K562 (cell line): ENCODE data around the gene SFXN5. TPM values are rescaled to one million over a fixed set of nuclear protein-coding genes. Genes with fewer than 3 reads are reported as not detected.

ENCODE experiments used
- ATAC-seq: fragments of 200-7000 bp; cut with Tn5 transposase; 3 replicates; pipeline ENCODE4 v1.9.1; 2020; ENCODE audit warnings: moderate library complexity
- BruUV-seq: library from RNA; stranded (reverse); fragments of 400-500 nt; replicated peaks from 2 replicates; lab custom pipeline; 2021; lab: Mats Ljungman, UMichigan
- CTCF ChIA-PET: fragments of 300-600 bp; formaldehyde crosslinking; extraction: SDS; loops from one replicate; lab custom pipeline; 2021; ENCODE audit warnings: low intra/inter-chr PET ratio; lab: Yijun Ruan, JAX
- POLR2A ChIA-PET: fragments of 300-600, 350-650 bp; sonication (Branson Sonifier 250); formaldehyde crosslinking; extraction: SDS; loops from one replicate; lab custom pipeline; 2021; ENCODE audit warnings: antibody characterized with exemption, inconsistent platforms; lab: Yijun Ruan, JAX
- DNase-seq, 4 experiments: peaks; one replicate each; pipeline versions ENCODE4 v3.0.0 to v3.0.0-alpha.2; 2011 to 2018; ENCODE audit warnings: low spot score in 3 of 4, mixed read lengths in 3 of 4; ENCODE audit errors: extremely low read depth in 1 of 4
- FAIRE-seq: peaks from 2 replicates; lab custom pipeline; 2011; peaks lifted over from hg19 to GRCh38; lab: Jason Lieb, UNC
- H2AFZ ChIP-seq: 2 replicates; pipeline ENCODE4 v1.6.0; 2011; ENCODE audit warnings: low read depth, low read length, control low read depth, inconsistent platforms
- H3K27ac ChIP-seq: fragments of 200-600 bp; 3 replicates; pipeline ENCODE4 v1.8.0; 2011; ENCODE audit warnings: low read depth, mild to moderate bottlenecking, control low read depth, inconsistent platforms, low read length, moderate library complexity, mixed read lengths; ENCODE audit errors: extremely low read depth
- H3K27me3 ChIP-seq, 2 experiments: fragments of 300-600 bp in 1 of 2; 2 replicates in 1 of 2; 3 replicates in 1 of 2; pipeline versions ENCODE4 v1.6.0 to v1.8.0; 2011; ENCODE audit warnings: inconsistent platforms in 2 of 2, low read length in 2 of 2, mild to moderate bottlenecking in 1 of 2, mixed read lengths in 1 of 2, moderate library complexity in 1 of 2; ENCODE audit not compliant: control insufficient read depth in 2 of 2, insufficient read depth in 2 of 2
- H3K36me3 ChIP-seq: fragments of 300-600 bp; 3 replicates; pipeline ENCODE4 v1.8.0; 2011; ENCODE audit warnings: mild to moderate bottlenecking, low read length, inconsistent platforms; ENCODE audit not compliant: control insufficient read depth, insufficient read depth
- H3K4me1 ChIP-seq, 2 experiments: fragments of 200-600 bp in 1 of 2; replicated peaks in 1 of 2; 2 replicates in 1 of 2; 3 replicates in 1 of 2; pipeline versions ENCODE4 v1.5.1 to v1.8.0; 2011; ENCODE audit warnings: inconsistent platforms in 2 of 2, low read length in 2 of 2, mild to moderate bottlenecking in 1 of 2, mixed read lengths in 1 of 2, moderate library complexity in 1 of 2; ENCODE audit not compliant: control insufficient read depth in 2 of 2, insufficient read depth in 2 of 2
- H3K4me2 ChIP-seq: 2 replicates; pipeline ENCODE4 v1.6.1; 2011; ENCODE audit warnings: low read length, control low read depth, inconsistent platforms, mixed read lengths; ENCODE audit not compliant: insufficient read depth
- H3K4me3 ChIP-seq: fragments of 200-600 bp; sonication (generic), shearing (Covaris generic); 2 replicates; pipeline ENCODE4 v1.5.1; 2016; ENCODE audit warnings: control low read depth, inconsistent platforms
- H3K79me2 ChIP-seq: fragments of 200-600 bp; 3 replicates; pipeline ENCODE4 v1.8.0; 2011; ENCODE audit warnings: low read length, inconsistent platforms; ENCODE audit not compliant: control insufficient read depth, insufficient read depth
- H3K9ac ChIP-seq, 2 experiments: 2 replicates each; pipeline versions ENCODE4 v1.6.0 to v1.6.1; 2011; ENCODE audit warnings: low read depth in 2 of 2, low read length in 2 of 2, control low read depth in 1 of 2, inconsistent platforms in 1 of 2, mild to moderate bottlenecking in 1 of 2, mixed read lengths in 1 of 2; ENCODE audit not compliant: insufficient read depth in 1 of 2
- H3K9me1 ChIP-seq: one replicate; pipeline ENCODE4 v1.6.0; 2011; ENCODE audit warnings: inconsistent platforms, mild to moderate bottlenecking, low read length, moderate library complexity; ENCODE audit not compliant: control insufficient read depth, insufficient read depth
- H3K9me3 ChIP-seq: replicated peaks from 2 replicates; pipeline ENCODE4 v1.5.1; 2011; ENCODE audit warnings: low read depth, low read length, inconsistent platforms; ENCODE audit not compliant: control insufficient read depth, insufficient read depth
- H4K20me1 ChIP-seq: replicated peaks from 2 replicates; pipeline ENCODE4 v1.6.1; 2011; ENCODE audit warnings: low read length, inconsistent platforms, mixed read lengths; ENCODE audit not compliant: control insufficient read depth, insufficient read depth
- CBX3 ChIP-seq, 2 experiments: IDR thresholded peaks; 1 replicate in 1 of 2; 2 replicates in 1 of 2; pipeline ENCODE4 v1.6.1; 2012; ENCODE audit warnings: inconsistent platforms in 2 of 2, low read length in 2 of 2, borderline replicate concordance in 1 of 2, control low read depth in 1 of 2
- CBX8 ChIP-seq: fragments of 200-600 bp; sonication (generic); IDR thresholded peaks from 2 replicates; pipeline ENCODE4 v1.6.1; 2012; ENCODE audit warnings: borderline replicate concordance, mixed run types, low read depth, mild to moderate bottlenecking, moderate library complexity, mixed read lengths, low read length, control low read depth, inconsistent platforms; ENCODE audit not compliant: poor library complexity, severe bottlenecking; ENCODE audit errors: extremely low read depth
- E2F6 ChIP-seq, 2 experiments: IDR thresholded peaks; 2 replicates each; pipeline ENCODE4 v1.6.1; 2011; ENCODE audit warnings: borderline replicate concordance in 1 of 2, control low read depth in 1 of 2, low read depth in 1 of 2, low read length in 1 of 2, mild to moderate bottlenecking in 1 of 2, mixed read lengths in 1 of 2, moderate library complexity in 1 of 2; ENCODE audit not compliant: insufficient read depth in 1 of 2, insufficient read length in 1 of 2, poor library complexity in 1 of 2, severe bottlenecking in 1 of 2; ENCODE audit errors: extremely low read depth in 1 of 2
- HES1 ChIP-seq: fragments of 450-650 bp; IDR thresholded peaks from 2 replicates; pipeline ENCODE4 v1.6.1; 2016; ENCODE audit warnings: low read depth, mild to moderate bottlenecking, moderate library complexity
- KLF10 ChIP-seq: fragments of 250-450 bp; sonication (Bioruptor Pico); IDR thresholded peaks from 2 replicates; pipeline ENCODE4 v1.6.1; 2021; ENCODE audit warnings: matching md5 sums
- NR2F6 ChIP-seq: fragments of 450-650 bp; formaldehyde crosslinking; IDR thresholded peaks from 2 replicates; pipeline ENCODE4 v1.4.0; 2020; ENCODE audit warnings: mild to moderate bottlenecking
- PYGO2 ChIP-seq: fragments of 450-650 bp; IDR thresholded peaks from 2 replicates; pipeline ENCODE4 v1.6.1; 2016; ENCODE audit warnings: mild to moderate bottlenecking, missing genetic modification characterization, moderate library complexity, missing compliant biosample characterization
- SAFB ChIP-seq: fragments of 200-400 bp; formaldehyde crosslinking; IDR thresholded peaks from 2 replicates; pipeline ENCODE4 v1.6.1; 2017; ENCODE audit warnings: low read depth, low read length, borderline replicate concordance
- ZBTB7A ChIP-seq: IDR thresholded peaks from 2 replicates; pipeline ENCODE4 v1.6.1; 2011; ENCODE audit warnings: low read depth, mild to moderate bottlenecking, low read length, moderate library complexity, borderline replicate concordance; ENCODE audit not compliant: control insufficient read depth
- ZKSCAN3 ChIP-seq: fragments of 250-450 bp; sonication (Bioruptor Pico); IDR thresholded peaks from 2 replicates; pipeline ENCODE4 v1.4.0; 2020
- ZNF184 ChIP-seq: sonication (generic); formaldehyde crosslinking; IDR thresholded peaks from 2 replicates; pipeline ENCODE4 v1.5.0; 2020; ENCODE audit warnings: missing genetic modification reagents
- ZNF609 ChIP-seq: sonication (generic); formaldehyde crosslinking; IDR thresholded peaks from 2 replicates; pipeline ENCODE4 v1.8.1; 2023; ENCODE audit warnings: missing genetic modification reagents, mild to moderate bottlenecking, borderline replicate concordance
- ZNF699 ChIP-seq: fragments of 250-450 bp; sonication (Bioruptor Pico); IDR thresholded peaks from 2 replicates; pipeline ENCODE4 v1.8.0; 2021; ENCODE audit warnings: mild to moderate bottlenecking, moderate library complexity; ENCODE audit not compliant: insufficient replicate concordance
- WGBS: fragments of 100-300 bp; shearing (Covaris generic); methylation state at CpG from one replicate; pipeline ENCODE4 v1.1.6; 2016; ENCODE audit warnings: low coverage, mixed read lengths; ENCODE audit not compliant: insufficient coverage; ENCODE audit errors: missing lambda C conversion rate; 5-methylcytosine and 5-hydroxymethylcytosine counted together
- in situ Hi-C: fragments of 300-500 bp; cut with MboI; formaldehyde crosslinking; loops from 4 replicates; pipeline ENCODE4 v1.15.0; 2018; ENCODE audit warnings: inconsistent platforms, mixed read lengths
- intact Hi-C: fragments of 100-400 bp; cut with micrococcal nuclease; formaldehyde crosslinking; loops from 2 replicates; pipeline ENCODE4 v1.14.2; 2022
- polyA plus RNA-seq, 8 experiments: library from polyadenylated mRNA; depleted of rRNA in 4 of 8; stranded (reverse) in 5 of 8; unstranded in 3 of 8; fragments of >200 nt; fragmentation: Nextera tagmentation in 2 of 8; fragmentation: Illumina TruSeq in 1 of 8; extraction: Ambion mirVana in 2 of 8; extraction: Trizol in 1 of 8; gene quantifications; 2 replicates each; pipeline versions ENCODE4 v1.2.1 to v1.2.3, GENCODE V29; 2011 to 2014; ENCODE audit warnings: inconsistent platforms in 1 of 8, missing spikeins in 1 of 8
- total RNA-seq, 7 experiments: library from RNA; depleted of rRNA in 6 of 7; stranded (reverse); fragments of >200 nt in 6 of 7; fragmentation: Illumina TruSeq in 2 of 7; extraction: Trizol in 2 of 7; gene quantifications; 2 replicates each; pipeline versions ENCODE4 v1.2.1 to v1.2.3, GENCODE V29; 2011 to 2021; ENCODE audit warnings: low replicate concordance in 1 of 7

Gene SFXN5
- total and polyA plus RNA-seq, 9 of the 15 experiments (the other 6 are each of a cell fraction or from before 2014, with no cell fraction given), result 8.3 to 22.6 (median 16.0) TPM

- ChIA-PET CTCF (no interaction called here), POLR2A (interaction anchor here (1.2 kb wide), 1 partner anchor 9 kb away, joined by 3 read pairs; no protein-coding TSS in a partner anchor)
- Histone ChIP-seq H4K20me1 (peaks cover 26% of the 10 kb centered on the region; the same call in 1 of the 2 replicates), H3K9me1 (no peaks in the 10 kb centered on the region), H3K4me2 (no peak overlapping the region), H3K9ac (peak overlapping the region in 1 of 2 experiments; percentile 58; a peak in 2 of 4 replicates), H3K27me3 (peaks cover 61 to 68% of the 10 kb centered on the region in 2 experiments), H3K36me3 (no peaks in the 10 kb centered on the region), H3K4me3 (no peak overlapping the region; the same call in 1 of the 2 replicates), H3K9me3 (no peaks in the 10 kb centered on the region), H3K27ac (no peak overlapping the region), H2AFZ (no peak overlapping the region), H3K79me2 (no peaks in the 10 kb centered on the region), H3K4me1 (peaks cover 0 to 53% of the 10 kb centered on the region in 2 experiments; a peak in 3 of 5 replicates)
- no peak for FAIRE-seq
- peak; percentile 87 for ATAC-seq
- BruUV-seq, result no TSS peak
- DNase-seq, result peak; percentile 66 to 71 (median 70)
- WGBS, result 17% methylated on average over 39 of the region's 86 CpGs
- intact Hi-C loops (no loop called here), in situ Hi-C loops (no loop called here)
- TF ChIP-seq ZKSCAN3 (CRISPR knock-in tag) (no peak), ZNF184 (CRISPR knock-in tag) (no peak), KLF10 (CRISPR knock-in tag) (no peak), SAFB (peak; percentile 33; the same call in 1 of the 2 replicates), ZNF609 (CRISPR knock-in tag) (no peak), NR2F6 (CRISPR knock-in tag) (no peak), HES1 (no peak), PYGO2 (tag) (no peak), ZBTB7A (peak; percentile 47; the same call in 1 of the 2 replicates), E2F6 (IDR thresholded peaks at IDR 0.05; ENCODE audit: borderline replicate concordance in 1 of 2, extremely low read depth in 1 of 2, insufficient read depth in 1 of 2, insufficient read length in 1 of 2, low read depth in 1 of 2, low read length in 1 of 2, poor library complexity in 1 of 2, severe bottlenecking in 1 of 2) (peak in 1 of 2 experiments; percentile 62), CBX3 (IDR thresholded peaks at IDR 0.05; ENCODE audit: borderline replicate concordance in 1 of 2, low read length in 2 of 2) (no peak), ZNF699 (CRISPR knock-in tag) (no peak), CBX8 (no peak)
Observed at GRCh38 chr2:72915907-72916742, 155.4 kb downstream of the SFXN5 start.
